ENCODE results near the gene P2RY6. TPM values are rescaled to one million over a fixed set of nuclear protein-coding genes. Genes with fewer than 3 reads are reported as not detected.
A peak's percentile ranks its signal among the peaks of the same experiment; 100 is the strongest.

Gene P2RY6
- 1 to 10 TPM in 2 of 4 donors, under 1 TPM in 1, not detected in 1; 0.78 to 2.8 (median 1.1) TPM for total RNA-seq

GRCh38 chr11:73271936-73272679 is at the start of gene P2RY6:
Gene P2RY6 (plus strand): TSS chr11:73272338. CDS start chr11:73296519, 24,181 bp downstream.
- H3K4me1 ChIP-seq: peaks cover 7 to 15% of the 10 kb centered on the region in 2 donors
- DNase-seq: peak in 1 of 2 donors; percentile 38
- in situ Hi-C loops (cut with MboI; ENCODE audit: low sequenced_read_pairs in 4 of 4): no loop called here
- no peaks in the 10 kb centered on the region for H3K9me3 ChIP-seq
- no peak for TF ChIP-seq POLR2A (IDR thresholded peaks at IDR 0.05)
- TF ChIP-seq, protein P1, sequence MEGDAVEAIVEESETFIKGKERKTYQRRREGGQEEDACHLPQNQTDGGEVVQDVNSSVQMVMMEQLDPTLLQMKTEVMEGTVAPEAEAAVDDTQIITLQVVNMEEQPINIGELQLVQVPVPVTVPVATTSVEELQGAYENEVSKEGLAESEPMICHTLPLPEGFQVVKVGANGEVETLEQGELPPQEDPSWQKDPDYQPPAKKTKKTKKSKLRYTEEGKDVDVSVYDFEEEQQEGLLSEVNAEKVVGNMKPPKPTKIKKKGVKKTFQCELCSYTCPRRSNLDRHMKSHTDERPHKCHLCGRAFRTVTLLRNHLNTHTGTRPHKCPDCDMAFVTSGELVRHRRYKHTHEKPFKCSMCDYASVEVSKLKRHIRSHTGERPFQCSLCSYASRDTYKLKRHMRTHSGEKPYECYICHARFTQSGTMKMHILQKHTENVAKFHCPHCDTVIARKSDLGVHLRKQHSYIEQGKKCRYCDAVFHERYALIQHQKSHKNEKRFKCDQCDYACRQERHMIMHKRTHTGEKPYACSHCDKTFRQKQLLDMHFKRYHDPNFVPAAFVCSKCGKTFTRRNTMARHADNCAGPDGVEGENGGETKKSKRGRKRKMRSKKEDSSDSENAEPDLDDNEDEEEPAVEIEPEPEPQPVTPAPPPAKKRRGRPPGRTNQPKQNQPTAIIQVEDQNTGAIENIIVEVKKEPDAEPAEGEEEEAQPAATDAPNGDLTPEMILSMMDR (IDR thresholded peaks at IDR 0.05 in 4 of 5, conservative IDR thresholded peaks at IDR 0.05 in 1 of 5): no peak
- H3K4me3 ChIP-seq: peak within 1 kb of the TSS in 1 of 4 donors; percentile 0
- H3K27me3 ChIP-seq: no peaks in the 10 kb centered on the region
- ATAC-seq: peak; percentile 21 to 29
- intact Hi-C loops (cut with DNase I; ENCODE audit: low total_unique reads): no loop called here
- H3K36me3 ChIP-seq: no peaks in the 10 kb centered on the region
- no peak within 1 kb of the TSS for H3K27ac ChIP-seq

DNA sequence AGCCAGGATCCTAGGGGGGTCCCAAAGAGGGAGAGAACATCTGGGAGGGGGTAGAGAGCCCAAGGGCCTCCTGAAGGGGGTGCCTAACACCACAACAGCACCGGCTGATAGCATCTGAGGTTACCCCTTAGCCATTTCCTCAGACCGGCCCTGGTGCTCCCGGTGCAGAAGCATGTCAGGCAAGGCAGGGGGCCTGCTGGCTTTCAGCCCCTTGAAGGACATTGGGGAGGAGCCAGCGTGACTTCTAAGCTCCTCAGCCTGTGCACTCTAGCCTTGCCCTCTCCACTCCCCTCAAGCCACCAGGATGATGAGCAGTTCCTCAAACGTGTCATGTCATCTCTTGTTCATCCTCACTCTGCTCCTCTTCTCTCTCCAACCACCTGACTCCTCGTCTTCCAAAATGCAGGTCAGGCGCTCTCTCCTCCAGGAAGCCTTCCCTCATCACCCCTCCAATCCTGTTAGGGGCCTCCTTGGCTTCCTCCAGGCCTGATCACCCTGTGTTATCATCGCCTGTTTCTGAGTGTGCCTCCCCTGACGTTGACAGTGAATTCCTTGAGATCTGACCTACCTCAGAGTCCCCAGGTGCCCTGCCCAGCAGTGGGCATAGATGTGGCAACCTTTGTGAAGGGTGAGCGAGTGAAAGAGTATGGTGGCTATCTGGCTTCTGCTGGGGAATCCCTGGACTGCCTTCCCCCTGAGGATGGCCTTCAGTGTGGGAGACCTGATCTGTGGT is 48.0 kb upstream of the P2RY6 start:
- no peak for ATAC-seq
- Histone ChIP-seq H3K27ac (peak overlapping the region; percentile 19 to 97 (median 61)), H3K36me3 (no peaks in the 10 kb centered on the region), H3K9me3 (no peaks in the 10 kb centered on the region), H3K4me1 (peaks cover 63 to 84% of the 10 kb centered on the region in 2 donors), H3K27me3 (no peaks in the 10 kb centered on the region), H3K4me3 (no peak overlapping the region)
- TF ChIP-seq, protein P1 (IDR thresholded peaks at IDR 0.05 in 4 of 5, conservative IDR thresholded peaks at IDR 0.05 in 1 of 5): no peak
- no peak for TF ChIP-seq POLR2A (IDR thresholded peaks at IDR 0.05)
- DNase-seq: peak in 1 of 2 donors; percentile 10
- in situ Hi-C loops (cut with MboI; ENCODE audit: low sequenced_read_pairs in 4 of 4): no loop called here
- intact Hi-C loops (cut with DNase I; ENCODE audit: low total_unique reads): no loop called here

GRCh38 chr11:73225001-73225686 is 47.0 kb upstream of the P2RY6 start:
- in situ Hi-C loops (cut with MboI; ENCODE audit: low sequenced_read_pairs in 4 of 4): no loop called here
- ATAC-seq (no peak), DNase-seq (peak in 1 of 2 donors; percentile 11)
- Histone ChIP-seq H3K36me3 (no peaks in the 10 kb centered on the region), H3K9me3 (no peaks in the 10 kb centered on the region), H3K4me3 (no peak overlapping the region), H3K4me1 (peaks cover 55 to 87% of the 10 kb centered on the region in 2 donors), H3K27ac (peak overlapping the region in 3 of 4 donors; percentile 49 to 97 (median 94)), H3K27me3 (no peaks in the 10 kb centered on the region)
- TF ChIP-seq, protein P1 (IDR thresholded peaks at IDR 0.05 in 4 of 5, conservative IDR thresholded peaks at IDR 0.05 in 1 of 5): no peak
- TF ChIP-seq POLR2A (IDR thresholded peaks at IDR 0.05): no peak
- intact Hi-C loops (cut with DNase I; ENCODE audit: low total_unique reads): no loop called here

DNA sequence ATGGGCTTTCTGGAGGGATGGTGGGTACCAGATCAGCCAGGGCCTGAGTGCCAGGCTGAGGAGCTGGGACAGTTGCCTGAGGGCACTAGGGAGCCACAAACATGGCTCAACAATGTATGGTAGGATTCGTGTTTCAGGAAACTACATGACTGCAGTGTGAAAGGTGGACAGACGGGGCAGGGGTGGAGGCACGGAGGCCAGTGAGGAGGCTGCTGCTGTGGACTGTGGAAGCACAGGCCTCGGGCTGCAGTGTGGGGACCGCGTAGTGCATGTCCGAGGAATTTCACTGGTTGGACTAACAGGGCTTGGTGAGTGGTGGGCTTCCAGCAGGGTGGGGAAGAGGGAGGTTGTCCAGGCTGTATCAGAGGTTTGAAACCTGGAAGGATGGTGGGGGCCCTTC is 46.3 kb upstream of the P2RY6 start:
- no peak overlapping the region for H3K4me3 ChIP-seq
- DNase-seq (peak in 1 of 2 donors; percentile 4), ATAC-seq (no peak)
- in situ Hi-C loops (cut with MboI; ENCODE audit: low sequenced_read_pairs in 4 of 4): no loop called here
- H3K9me3 ChIP-seq: no peaks in the 10 kb centered on the region
- intact Hi-C loops (cut with DNase I; ENCODE audit: low total_unique reads): no loop called here
- TF ChIP-seq, protein P1 (IDR thresholded peaks at IDR 0.05 in 4 of 5, conservative IDR thresholded peaks at IDR 0.05 in 1 of 5): no peak
- no peak for TF ChIP-seq POLR2A (IDR thresholded peaks at IDR 0.05)
- H3K27ac ChIP-seq: peak overlapping the region in 3 of 4 donors; percentile 13 to 97 (median 94)
- no peaks in the 10 kb centered on the region for H3K27me3 ChIP-seq
- H3K4me1 ChIP-seq: peaks cover 48 to 80% of the 10 kb centered on the region in 2 donors
- no peaks in the 10 kb centered on the region for H3K36me3 ChIP-seq
